ENCODE data around the gene RELL1.

DNA sequence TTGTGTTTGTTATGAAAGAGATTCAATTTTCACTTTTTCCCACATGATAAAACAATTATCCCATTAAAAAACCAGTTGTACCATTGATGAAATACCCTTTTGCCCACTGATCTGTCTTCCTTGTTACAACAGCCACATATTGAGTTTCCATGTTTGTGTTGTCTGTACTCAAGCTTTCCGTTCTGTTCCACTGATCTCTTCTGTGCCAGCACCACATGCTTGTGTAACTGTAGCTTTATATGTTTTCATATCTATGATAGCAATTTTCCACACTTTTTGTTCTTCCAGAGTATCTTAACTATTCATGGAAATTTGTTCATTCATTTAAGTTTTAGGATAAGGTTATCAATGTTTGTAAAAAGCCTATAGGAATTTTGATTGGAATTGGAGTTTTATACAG lies 24.3 kb upstream of the RELL1 start:
- TF ChIP-seq, protein P1, sequence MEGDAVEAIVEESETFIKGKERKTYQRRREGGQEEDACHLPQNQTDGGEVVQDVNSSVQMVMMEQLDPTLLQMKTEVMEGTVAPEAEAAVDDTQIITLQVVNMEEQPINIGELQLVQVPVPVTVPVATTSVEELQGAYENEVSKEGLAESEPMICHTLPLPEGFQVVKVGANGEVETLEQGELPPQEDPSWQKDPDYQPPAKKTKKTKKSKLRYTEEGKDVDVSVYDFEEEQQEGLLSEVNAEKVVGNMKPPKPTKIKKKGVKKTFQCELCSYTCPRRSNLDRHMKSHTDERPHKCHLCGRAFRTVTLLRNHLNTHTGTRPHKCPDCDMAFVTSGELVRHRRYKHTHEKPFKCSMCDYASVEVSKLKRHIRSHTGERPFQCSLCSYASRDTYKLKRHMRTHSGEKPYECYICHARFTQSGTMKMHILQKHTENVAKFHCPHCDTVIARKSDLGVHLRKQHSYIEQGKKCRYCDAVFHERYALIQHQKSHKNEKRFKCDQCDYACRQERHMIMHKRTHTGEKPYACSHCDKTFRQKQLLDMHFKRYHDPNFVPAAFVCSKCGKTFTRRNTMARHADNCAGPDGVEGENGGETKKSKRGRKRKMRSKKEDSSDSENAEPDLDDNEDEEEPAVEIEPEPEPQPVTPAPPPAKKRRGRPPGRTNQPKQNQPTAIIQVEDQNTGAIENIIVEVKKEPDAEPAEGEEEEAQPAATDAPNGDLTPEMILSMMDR (IDR thresholded peaks at IDR 0.05), result no peak
- TF ChIP-seq POLR2A (IDR thresholded peaks at IDR 0.05), result no peak
